ENCODE measurements around the gene POLR1F.

Gene POLR1F

GRCh38 chr7:19744075-19744474 lies 35.2 kb upstream of the POLR1F start:
- H3K9me3 ChIP-seq: no peaks in the 10 kb centered on the region
- no peak overlapping the region for H3K27ac ChIP-seq
- no peaks in the 10 kb centered on the region for H3K27me3 ChIP-seq
- no peaks in the 10 kb centered on the region for H3K4me1 ChIP-seq (ENCODE audit: control insufficient read depth in 1 of 2, insufficient read depth in 1 of 2, low read depth in 1 of 2, low read length in 1 of 2)
- H3K36me3 ChIP-seq: no peaks in the 10 kb centered on the region
- TF ChIP-seq CTCF (IDR thresholded peaks at IDR 0.05): no peak
- H3K4me3 ChIP-seq (ENCODE audit: low read depth in 1 of 2, low read length in 1 of 2): no peak overlapping the region

GRCh38 chr7:19728716-19729115 lies 19.9 kb upstream of the POLR1F start:
- Histone ChIP-seq H3K9me3 (no peaks in the 10 kb centered on the region), H3K36me3 (no peaks in the 10 kb centered on the region), H3K27ac (no peak overlapping the region), H3K4me3 (ENCODE audit: low read depth in 1 of 2, low read length in 1 of 2) (no peak overlapping the region), H3K27me3 (no peaks in the 10 kb centered on the region), H3K4me1 (ENCODE audit: control insufficient read depth in 1 of 2, insufficient read depth in 1 of 2, low read depth in 1 of 2, low read length in 1 of 2) (no peaks in the 10 kb centered on the region)
- no peak for TF ChIP-seq CTCF (IDR thresholded peaks at IDR 0.05)

- no peak overlapping the region for H3K27ac ChIP-seq
- no peak for TF ChIP-seq CTCF (IDR thresholded peaks at IDR 0.05)
- H3K9me3 ChIP-seq: no peaks in the 10 kb centered on the region
- no peaks in the 10 kb centered on the region for H3K27me3 ChIP-seq
- no peaks in the 10 kb centered on the region for H3K36me3 ChIP-seq
- no peak overlapping the region for H3K4me3 ChIP-seq (ENCODE audit: low read depth in 1 of 2, low read length in 1 of 2)
- no peaks in the 10 kb centered on the region for H3K4me1 ChIP-seq (ENCODE audit: control insufficient read depth in 1 of 2, insufficient read depth in 1 of 2, low read depth in 1 of 2, low read length in 1 of 2)
These were observed 16.9 kb upstream of the POLR1F start for GRCh38 chr7:19725770-19726169.

GRCh38 chr7:19715499-19715898 lies 6.7 kb upstream of the POLR1F start:
- no peaks in the 10 kb centered on the region for H3K36me3 ChIP-seq
- no peak overlapping the region for H3K4me3 ChIP-seq (ENCODE audit: low read depth in 1 of 2, low read length in 1 of 2)
- TF ChIP-seq CTCF (IDR thresholded peaks at IDR 0.05): no peak

GRCh38 chr7:19713676-19714075 lies 4.8 kb upstream of the POLR1F start:
- peaks cover 8% of the 10 kb centered on the region for H3K27me3 ChIP-seq
- H3K9me3 ChIP-seq: no peaks in the 10 kb centered on the region
- H3K4me3 ChIP-seq (ENCODE audit: low read depth in 1 of 2, low read length in 1 of 2): no peak overlapping the region
- H3K36me3 ChIP-seq: no peaks in the 10 kb centered on the region
- TF ChIP-seq CTCF (IDR thresholded peaks at IDR 0.05): no peak
- H3K27ac ChIP-seq: no peak overlapping the region
- H3K4me1 ChIP-seq (ENCODE audit: control insufficient read depth in 1 of 2, insufficient read depth in 1 of 2, low read depth in 1 of 2, low read length in 1 of 2): peaks cover 7 to 10% of the 10 kb centered on the region in 2 experiments

More at GRCh38 chr7:19715499-19715898, 6.7 kb upstream of the POLR1F start:
- Histone ChIP-seq H3K4me1 (ENCODE audit: control insufficient read depth in 1 of 2, insufficient read depth in 1 of 2, low read depth in 1 of 2, low read length in 1 of 2) (no peaks in the 10 kb centered on the region), H3K27ac (no peak overlapping the region), H3K9me3 (no peaks in the 10 kb centered on the region), H3K27me3 (peaks cover 8% of the 10 kb centered on the region)

GRCh38 chr7:19709249-19709578 lies 377 bp upstream of the POLR1F start:
- peaks cover 8% of the 10 kb centered on the region for H3K27me3 ChIP-seq
- H3K9me3 ChIP-seq: no peaks in the 10 kb centered on the region
- peak overlapping the region; percentile 61 to 65 for H3K4me3 ChIP-seq (ENCODE audit: low read depth in 1 of 2, low read length in 1 of 2)
- no peak for TF ChIP-seq CTCF (IDR thresholded peaks at IDR 0.05)
- H3K4me1 ChIP-seq (ENCODE audit: control insufficient read depth in 1 of 2, insufficient read depth in 1 of 2, low read depth in 1 of 2, low read length in 1 of 2): peaks cover 15 to 16% of the 10 kb centered on the region in 2 experiments
- H3K27ac ChIP-seq: no peak overlapping the region
- H3K36me3 ChIP-seq: no peaks in the 10 kb centered on the region
